ENCODE measurements around the gene UBE2N. TPM values are rescaled to one million over a fixed set of nuclear protein-coding genes. Genes with fewer than 3 reads are reported as not detected.
"Not testable (repeated sequence)": the region's sequence is repeated elsewhere in the genome, so short reads cannot be mapped to it uniquely, and the experiment has no call there.

The UBE2N gene
- total and polyA plus RNA-seq, 7 experiments from 2014 or later, result 76.6 to 180 (median 78.6) TPM

GRCh38 chr12:93397412-93397811, 44.3 kb downstream of the UBE2N start:
- Histone ChIP-seq H3K27me3 (ENCODE audit: control insufficient read depth in 2 of 2, insufficient read depth in 2 of 2, low read length in 2 of 2) (no peaks in the 10 kb centered on the region), H3K4me3 (ENCODE audit: low read length) (no peak overlapping the region), H3K36me3 (ENCODE audit: control insufficient read depth in 2 of 3, insufficient read depth in 3 of 3, low read length in 3 of 3) (peaks cover 5 to 23% (median 16%) of the 10 kb centered on the region in 3 experiments), H3K4me1 (ENCODE audit: control insufficient read depth in 2 of 2, insufficient read depth in 2 of 2, low read length in 2 of 2) (no peaks in the 10 kb centered on the region), H3K27ac (ENCODE audit: low read depth, low read length) (no peak overlapping the region), H3K9me3 (ENCODE audit: control insufficient read depth in 2 of 3, low read length in 3 of 3) (no peaks in the 10 kb centered on the region)
- H3K9me3 Mint-ChIP-seq, result no peaks in the 10 kb centered on the region
- no peak overlapping the region for H3K4me3 Mint-ChIP-seq
- peak overlapping the region in 1 of 9 donors; percentile 25 for H3K27ac Mint-ChIP-seq
- H3K36me3 Mint-ChIP-seq, result peaks cover 0 to 11% (median 2%) of the 10 kb centered on the region in 5 donors
- DNase-seq, result no peak
- CTCF ChIA-PET, result interaction anchor here (0.8 to 4.2 kb wide), 11 partner anchors 10 to 611 kb away, joined by 3 to 38 read pairs (median 6); no protein-coding TSS in a partner anchor
- POLR2A ChIA-PET, result interaction anchor here (0.6 kb wide), 2 partner anchors 12 to 343 kb away, joined by 3 to 4 read pairs; no protein-coding TSS in a partner anchor
- intact Hi-C loops (cut with micrococcal nuclease), result loop anchor here (2.0 to 5.0 kb wide), 6 partner anchors 19 to 705 kb away; partner anchors contain the start of gene EEA1 (in 2 of the 2)
- H3K27me3 Mint-ChIP-seq, result no peaks in the 10 kb centered on the region
- no peak for ATAC-seq
- H3K4me1 Mint-ChIP-seq, result peaks cover 0 to 8% (median 5%) of the 10 kb centered on the region in 7 donors

DNA sequence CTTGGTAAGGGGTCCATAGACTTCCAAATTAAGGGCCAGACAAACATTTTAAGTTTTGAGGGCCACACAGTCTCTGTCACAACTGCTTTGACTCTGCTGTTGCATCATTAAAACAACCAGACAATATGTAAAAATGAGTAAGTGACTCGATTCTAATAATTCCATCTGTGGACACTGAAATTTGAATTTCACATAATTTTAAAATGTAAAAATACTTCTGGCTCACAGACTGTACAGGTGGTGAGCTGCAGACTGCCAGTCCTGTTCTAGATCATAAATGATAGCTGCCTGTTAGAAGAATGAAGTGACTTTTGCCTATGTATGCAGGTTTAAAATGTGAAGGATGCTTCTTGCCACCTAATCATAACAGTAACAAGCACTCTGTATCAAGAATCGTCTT, 48.3 kb downstream of the UBE2N start:
- ATAC-seq, result no peak
- H3K4me3 Mint-ChIP-seq, result no peak overlapping the region
- no peaks in the 10 kb centered on the region for H3K27me3 ChIP-seq (ENCODE audit: control insufficient read depth in 2 of 2, insufficient read depth in 2 of 2, low read length in 2 of 2)
- H3K36me3 Mint-ChIP-seq, result peaks cover 0 to 4% (median under 1%) of the 10 kb centered on the region in 5 donors
- H3K4me1 ChIP-seq (ENCODE audit: control insufficient read depth in 2 of 2, insufficient read depth in 2 of 2, low read length in 2 of 2), result no peaks in the 10 kb centered on the region
- intact Hi-C loops (cut with micrococcal nuclease), result no loop called here
- ChIA-PET CTCF (no interaction called here), POLR2A (no interaction called here)
- peaks cover 8 to 35% (median 30%) of the 10 kb centered on the region in 7 donors for H3K4me1 Mint-ChIP-seq
- peak overlapping the region in 2 of 9 donors; percentile 2 to 17 for H3K27ac Mint-ChIP-seq
- no peaks in the 10 kb centered on the region for H3K9me3 ChIP-seq (ENCODE audit: control insufficient read depth in 2 of 3, low read length in 3 of 3)
- H3K9me3 Mint-ChIP-seq, result no peaks in the 10 kb centered on the region
- H3K27ac ChIP-seq (ENCODE audit: low read depth, low read length), result no peak overlapping the region
- H3K27me3 Mint-ChIP-seq, result no peaks in the 10 kb centered on the region
- no peak for DNase-seq
- H3K4me3 ChIP-seq (ENCODE audit: low read length), result no peak overlapping the region
- peaks cover 2 to 18% (median 11%) of the 10 kb centered on the region in 3 experiments for H3K36me3 ChIP-seq (ENCODE audit: control insufficient read depth in 2 of 3, insufficient read depth in 3 of 3, low read length in 3 of 3)

GRCh38 chr12:93390549-93391297, 51.0 kb downstream of the UBE2N start:
- intact Hi-C loops (cut with micrococcal nuclease), result no loop called here
- no peak overlapping the region for H3K27ac ChIP-seq (ENCODE audit: low read depth, low read length)

GRCh38 chr12:93390031-93390430, 51.7 kb downstream of the UBE2N start:
- no peak for ATAC-seq
- ChIA-PET CTCF (no interaction called here), POLR2A (interaction anchor here (1.7 kb wide), 1 partner anchor 11 kb away, joined by 4 read pairs; no protein-coding TSS in a partner anchor)
- no peak overlapping the region for H3K4me3 ChIP-seq (ENCODE audit: low read length)
- peaks cover 0 to 13% of the 10 kb centered on the region in 2 donors for H3K4me1 ChIP-seq (ENCODE audit: control insufficient read depth in 2 of 2, insufficient read depth in 2 of 2, low read length in 2 of 2)
- no peaks in the 10 kb centered on the region for H3K9me3 ChIP-seq (ENCODE audit: control insufficient read depth in 2 of 3, low read length in 3 of 3)
- no peak for DNase-seq
- Mint-ChIP-seq H3K9me3 (no peaks in the 10 kb centered on the region), H3K27me3 (no peaks in the 10 kb centered on the region), H3K36me3 (peaks cover 0 to 20% (median 5%) of the 10 kb centered on the region in 5 donors), H3K4me3 (peak overlapping the region in 2 of 10 donors; percentile 5 to 21), H3K27ac (peak overlapping the region in 7 of 9 donors; percentile 5 to 87 (median 63)), H3K4me1 (peaks cover 18 to 65% (median 52%) of the 10 kb centered on the region in 7 donors)
- no peaks in the 10 kb centered on the region for H3K27me3 ChIP-seq (ENCODE audit: control insufficient read depth in 2 of 2, insufficient read depth in 2 of 2, low read length in 2 of 2)
- H3K36me3 ChIP-seq (ENCODE audit: control insufficient read depth in 2 of 3, insufficient read depth in 3 of 3, low read length in 3 of 3), result no peaks in the 10 kb centered on the region
- no peak overlapping the region for H3K27ac ChIP-seq (ENCODE audit: low read depth, low read length)
- intact Hi-C loops (cut with micrococcal nuclease), result no loop called here

More at GRCh38 chr12:93390549-93391297, 51.0 kb downstream of the UBE2N start:
- ATAC-seq (no peak), DNase-seq (no peak)
- no peaks in the 10 kb centered on the region for H3K9me3 Mint-ChIP-seq
- Histone ChIP-seq H3K9me3 (ENCODE audit: control insufficient read depth in 2 of 3, low read length in 3 of 3) (no peaks in the 10 kb centered on the region), H3K36me3 (ENCODE audit: control insufficient read depth in 2 of 3, insufficient read depth in 3 of 3, low read length in 3 of 3) (peaks cover 0 to under 1% (median 0%) of the 10 kb centered on the region in 3 experiments), H3K4me1 (ENCODE audit: control insufficient read depth in 2 of 2, insufficient read depth in 2 of 2, low read length in 2 of 2) (peaks cover 0 to 11% of the 10 kb centered on the region in 2 donors), H3K4me3 (ENCODE audit: low read length) (no peak overlapping the region), H3K27me3 (ENCODE audit: control insufficient read depth in 2 of 2, insufficient read depth in 2 of 2, low read length in 2 of 2) (no peaks in the 10 kb centered on the region)
- ChIA-PET CTCF (interaction anchor here (0.7 kb wide), 2 partner anchors 25 to 576 kb away, joined by 3 read pairs; no protein-coding TSS in a partner anchor), POLR2A (no interaction called here)
- H3K27ac Mint-ChIP-seq, result peak overlapping the region in 7 of 9 donors; percentile 6 to 87 (median 67)
- H3K4me3 Mint-ChIP-seq, result peak overlapping the region in 1 of 10 donors; percentile 21
- peaks cover 11 to 58% (median 45%) of the 10 kb centered on the region in 7 donors for H3K4me1 Mint-ChIP-seq
- peaks cover 0 to 14% (median 4%) of the 10 kb centered on the region in 5 donors for H3K36me3 Mint-ChIP-seq
- H3K27me3 Mint-ChIP-seq, result no peaks in the 10 kb centered on the region

DNA sequence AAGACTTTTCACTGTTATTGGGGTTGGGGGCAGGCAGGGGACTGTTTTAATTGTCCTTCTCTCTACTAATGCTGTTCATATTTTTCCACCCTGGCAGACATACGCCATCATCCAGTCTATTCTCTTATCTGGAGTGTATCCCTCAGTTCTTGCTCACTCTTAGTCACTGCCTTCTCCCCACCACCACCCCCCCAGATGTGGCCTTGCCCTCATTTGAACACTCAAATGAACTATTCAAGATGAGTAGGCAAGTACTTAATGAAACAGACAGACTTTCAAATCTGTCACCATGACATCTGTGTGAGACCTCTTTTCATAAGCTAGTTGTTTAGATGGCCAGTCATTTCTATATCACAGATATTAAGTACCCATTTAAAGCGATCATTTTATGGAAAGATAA, 54.0 kb downstream of the UBE2N start:
- Mint-ChIP-seq H3K4me1 (peaks cover 22 to 81% (median 58%) of the 10 kb centered on the region in 7 donors), H3K27ac (peak overlapping the region in 1 of 9 donors; percentile 11), H3K36me3 (peaks cover 0 to 21% (median 5%) of the 10 kb centered on the region in 5 donors), H3K9me3 (no peaks in the 10 kb centered on the region), H3K4me3 (peak overlapping the region in 1 of 10 donors; percentile 32), H3K27me3 (no peaks in the 10 kb centered on the region)
- Histone ChIP-seq H3K9me3 (ENCODE audit: control insufficient read depth in 2 of 3, low read length in 3 of 3) (no peaks in the 10 kb centered on the region), H3K27me3 (ENCODE audit: control insufficient read depth in 2 of 2, insufficient read depth in 2 of 2, low read length in 2 of 2) (no peaks in the 10 kb centered on the region), H3K27ac (ENCODE audit: low read depth, low read length) (no peak overlapping the region), H3K36me3 (ENCODE audit: control insufficient read depth in 2 of 3, insufficient read depth in 3 of 3, low read length in 3 of 3) (no peaks in the 10 kb centered on the region), H3K4me1 (ENCODE audit: control insufficient read depth in 2 of 2, insufficient read depth in 2 of 2, low read length in 2 of 2) (peaks cover 0 to 21% of the 10 kb centered on the region in 2 donors), H3K4me3 (ENCODE audit: low read length) (no peak overlapping the region)
- ChIA-PET POLR2A (interaction anchor here (0.6 kb wide), 1 partner anchor 289 kb away, joined by 3 read pairs; no protein-coding TSS in a partner anchor), CTCF (interaction anchor here (2.5 kb wide), 1 partner anchor 9 kb away, joined by 11 read pairs; no protein-coding TSS in a partner anchor)
- ATAC-seq (no peak), DNase-seq (no peak)
- intact Hi-C loops (cut with micrococcal nuclease), result no loop called here

DNA sequence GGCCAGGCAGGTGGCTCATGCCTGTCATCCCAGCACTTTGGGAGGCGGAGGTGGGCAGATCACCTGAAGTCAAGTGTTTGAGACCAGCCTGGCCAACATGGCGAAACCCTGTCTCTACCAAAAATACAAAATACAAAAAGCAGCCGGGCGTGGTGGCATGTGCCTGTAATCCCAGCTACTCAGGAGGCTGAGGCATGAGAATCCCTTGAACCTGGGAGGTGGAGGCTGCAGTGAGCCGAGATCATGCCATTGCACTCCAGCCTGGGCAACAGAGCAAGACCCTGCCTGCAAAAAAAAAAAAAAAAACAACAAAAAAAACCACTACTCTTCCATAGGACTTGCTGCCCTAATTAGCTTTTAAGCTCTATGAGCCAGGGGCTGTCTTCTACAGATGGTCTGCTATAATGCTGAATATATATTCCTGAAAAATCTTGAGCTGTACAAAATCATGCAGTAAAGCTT, 59.7 kb downstream of the UBE2N start:
- Mint-ChIP-seq H3K4me1 (peaks cover 45 to 75% (median 61%) of the 10 kb centered on the region in 7 donors), H3K36me3 (peaks cover 0 to 16% (median 8%) of the 10 kb centered on the region in 5 donors), H3K4me3 (peak overlapping the region; percentile 61 to 100 (median 99)), H3K27ac (peak overlapping the region in 4 of 9 donors; percentile 30 to 97 (median 72))
- intact Hi-C loops (cut with micrococcal nuclease), result loop anchor here in 1 of 2 donors (5.0 kb wide), 1 partner anchor 555 kb away; no protein-coding TSS in a partner anchor
- H3K27ac ChIP-seq (ENCODE audit: low read depth, low read length); ATAC-seq; H3K27me3 ChIP-seq (ENCODE audit: control insufficient read depth in 2 of 2, insufficient read depth in 2 of 2, low read length in 2 of 2); H3K9me3 Mint-ChIP-seq; POLR2A ChIA-PET; H3K27me3 Mint-ChIP-seq; H3K9me3 ChIP-seq (ENCODE audit: control insufficient read depth in 2 of 3, low read length in 3 of 3); H3K4me3 ChIP-seq (ENCODE audit: low read length); DNase-seq; H3K36me3 ChIP-seq (ENCODE audit: control insufficient read depth in 2 of 3, insufficient read depth in 3 of 3, low read length in 3 of 3): not testable (repeated sequence)
- CTCF ChIA-PET, result interaction anchor here (1.1 to 1.4 kb wide), 5 partner anchors 16 to 598 kb away, joined by 3 to 6 read pairs (median 4); partner anchors contain the start of gene EEA1
- H3K4me1 ChIP-seq (ENCODE audit: control insufficient read depth in 2 of 2, insufficient read depth in 2 of 2, low read length in 2 of 2), result peaks cover 19 to 27% of the 10 kb centered on the region in 2 donors

All from naive thymus-derived CD4-positive, alpha-beta T cell (primary cell).